HepG2 (cell line): ENCODE measurements around the gene TANC1. TPM values are rescaled to one million over a fixed set of nuclear protein-coding genes. Genes with fewer than 3 reads are reported as not detected.

Source experiments
- ATAC-seq: fragments of 200-7000 bp; cut with Tn5 transposase; 3 replicates; pipeline ENCODE4 v1.9.1; 2020; ENCODE audit warnings: mild to moderate bottlenecking, moderate library complexity
- BruUV-seq: library from RNA; stranded (reverse); fragments of 400-500 nt; replicated peaks from 2 replicates; lab custom pipeline; 2021; lab: Mats Ljungman, UMichigan
- CTCF ChIA-PET: fragments of 300-600 bp; formaldehyde crosslinking; extraction: SDS; loops from one replicate; lab custom pipeline; 2021; ENCODE audit warnings: low total read pairs, inconsistent platforms, low intra/inter-chr PET ratio; lab: Yijun Ruan, JAX
- POLR2A ChIA-PET: fragments of 350-600 bp; sonication (Branson Sonifier 250); formaldehyde crosslinking; loops from one replicate; lab custom pipeline; 2020; ENCODE audit warnings: antibody characterized with exemption, inconsistent platforms; lab: Yijun Ruan, JAX
- DNase-seq: peaks from one replicate; pipeline ENCODE4 v3.0.0-alpha.2; 2015; ENCODE audit warnings: low spot score
- FAIRE-seq: peaks from 3 replicates; lab custom pipeline; 2011; peaks lifted over from hg19 to GRCh38; lab: Jason Lieb, UNC
- H2AFZ ChIP-seq: one replicate; pipeline ENCODE4 v1.6.1; 2011; ENCODE audit warnings: low read length, inconsistent platforms
- H3K27ac ChIP-seq: fragments of 300-600 bp; 3 replicates; pipeline ENCODE4 v1.8.0; 2011; ENCODE audit warnings: mixed run types, mild to moderate bottlenecking, mixed read lengths, low read length, inconsistent platforms; ENCODE audit not compliant: insufficient read depth; ENCODE audit errors: extremely low read length
- H3K27me3 ChIP-seq, 2 experiments: fragments of 200-600 bp in 1 of 2; 2 replicates in 1 of 2; 3 replicates in 1 of 2; pipeline versions ENCODE4 v1.6.0 to v1.8.0; 2011; ENCODE audit warnings: low read length in 2 of 2, mild to moderate bottlenecking in 2 of 2, moderate library complexity in 2 of 2, inconsistent platforms in 1 of 2; ENCODE audit not compliant: insufficient read depth in 2 of 2, control insufficient read depth in 1 of 2
- H3K36me3 ChIP-seq, 2 experiments: fragments of 200-600 bp in 1 of 2; replicated peaks in 1 of 2; 2 replicates in 1 of 2; 3 replicates in 1 of 2; pipeline versions ENCODE4 v1.5.1 to v1.8.0; 2011; ENCODE audit warnings: low read length in 2 of 2, inconsistent platforms in 1 of 2; ENCODE audit not compliant: insufficient read depth in 2 of 2, control insufficient read depth in 1 of 2
- H3K4me1 ChIP-seq: 2 replicates; pipeline ENCODE4 v1.5.1; 2012; ENCODE audit warnings: low read length, inconsistent platforms; ENCODE audit not compliant: insufficient read depth
- H3K4me2 ChIP-seq: 2 replicates; pipeline ENCODE4 v1.6.0; 2011; ENCODE audit warnings: low read depth, low read length, inconsistent platforms
- H3K4me3 ChIP-seq, 3 experiments: fragments of 200-600 bp in 1 of 3; sonication (generic), shearing (Covaris generic) in 1 of 3; replicated peaks in 1 of 3; 2 replicates each; pipeline ENCODE4 v1.5.1; 2011 to 2016; ENCODE audit warnings: low read length in 3 of 3, inconsistent platforms in 2 of 3, low read depth in 2 of 3, mild to moderate bottlenecking in 2 of 3, control low read depth in 1 of 3, mixed read lengths in 1 of 3; ENCODE audit not compliant: insufficient read depth in 1 of 3
- H3K79me2 ChIP-seq: one replicate; pipeline ENCODE4 v1.6.1; 2011; ENCODE audit warnings: low read length, inconsistent platforms; ENCODE audit not compliant: insufficient read depth
- H3K9ac ChIP-seq: 2 replicates; pipeline ENCODE4 v1.6.0; 2011; ENCODE audit warnings: mild to moderate bottlenecking, low read depth, low read length, inconsistent platforms; ENCODE audit not compliant: insufficient read depth
- H3K9me3 ChIP-seq: 2 replicates; pipeline ENCODE4 v1.5.1; 2012; ENCODE audit warnings: mild to moderate bottlenecking, low read length
- H4K20me1 ChIP-seq: 2 replicates; pipeline ENCODE4 v1.6.0; 2011; ENCODE audit warnings: inconsistent platforms, mild to moderate bottlenecking, low read length, moderate library complexity; ENCODE audit not compliant: insufficient read depth
- EHMT2 ChIP-seq: fragments of 200-600 bp; sonication (generic); IDR thresholded peaks from 2 replicates; pipeline ENCODE4 v1.7.0; 2017; ENCODE audit warnings: antibody characterized with exemption, low read depth, low read length, borderline replicate concordance
- POLR2AphosphoS2 ChIP-seq: IDR thresholded peaks from 2 replicates; pipeline ENCODE4 v1.6.1; 2011; ENCODE audit warnings: low read depth, low read length, improper control_type of control experiment
- RFX5 ChIP-seq: IDR thresholded peaks from 2 replicates; pipeline ENCODE4 v1.6.1; 2011; ENCODE audit warnings: low read depth, low read length, improper control_type of control experiment
- SIN3B ChIP-seq: fragments of 150-350 bp; IDR thresholded peaks from 2 replicates; pipeline ENCODE4 v1.6.1; 2014; ENCODE audit warnings: low read length
- SYNCRIP ChIP-seq: fragments of 200-400 bp; formaldehyde crosslinking; IDR thresholded peaks from 2 replicates; pipeline ENCODE4 v1.6.1; 2018; ENCODE audit warnings: mild to moderate bottlenecking, low read depth, low read length; ENCODE audit not compliant: insufficient read depth
- ZNF510 ChIP-seq: sonication (generic); formaldehyde crosslinking; IDR thresholded peaks from 2 replicates; pipeline ENCODE4 v1.4.0; 2020; ENCODE audit warnings: low read depth, mild to moderate bottlenecking, missing genetic modification reagents
- ZNF660 ChIP-seq: sonication (generic); formaldehyde crosslinking; IDR thresholded peaks from 2 replicates; pipeline ENCODE4 v1.5.1; 2020; ENCODE audit warnings: mild to moderate bottlenecking, low read depth, missing genetic modification reagents, borderline replicate concordance
- WGBS: methylation state at CpG from one replicate; pipeline ENCODE4 v1.1.6; 2017; ENCODE audit warnings: low lambda C conversion rate; 5-methylcytosine and 5-hydroxymethylcytosine counted together
- in situ Hi-C: cut with HindIII; loops from 2 replicates; pipeline ENCODE4 v1.10.0; 2017; ENCODE audit warnings: low pct_unique_long_range_greater_than_20kb; ENCODE audit not compliant: extremely low pct_ligation_motif_present
- intact Hi-C: fragments of 100-400 bp; cut with micrococcal nuclease; formaldehyde crosslinking; loops from one replicate; pipeline ENCODE4 v1.10.0; 2022; ENCODE audit not compliant: unreplicated experiment
- polyA plus RNA-seq, 8 experiments: library from polyadenylated mRNA; depleted of rRNA in 3 of 8; stranded (reverse) in 7 of 8; unstranded in 1 of 8; fragments of >200 nt; fragmentation: Illumina TruSeq in 4 of 8; extraction: Trizol in 4 of 8; gene quantifications; 2 replicates each; pipeline versions ENCODE4 v1.2.1 to v1.2.3, GENCODE V29; 2011 to 2016; ENCODE audit warnings: low read depth in 4 of 8, missing spikeins in 1 of 8, mixed read lengths in 1 of 8; ENCODE audit not compliant: insufficient read depth in 1 of 8
- total RNA-seq, 5 experiments: library from RNA; depleted of rRNA; stranded (reverse); fragments of >200 nt; fragmentation: Illumina TruSeq; extraction: Trizol; gene quantifications; 2 replicates each; pipeline ENCODE4 v1.2.3, GENCODE V29; 2016; ENCODE audit warnings: low read depth in 1 of 5
- TF ChIP-seq, protein P1 (sequence below): sonication (generic); formaldehyde crosslinking; IDR thresholded peaks from 2 replicates; pipeline ENCODE4 v1.8.1; 2023; ENCODE audit warnings: mild to moderate bottlenecking, missing genetic modification reagents, borderline replicate concordance
- TF ChIP-seq, protein P2 (sequence below): sonication (generic); formaldehyde crosslinking; conservative IDR thresholded peaks from 2 replicates; pipeline ENCODE4 v1.4.0; 2020; ENCODE audit warnings: missing genetic modification reagents
- TF ChIP-seq, protein P3 (sequence below): sonication (generic); formaldehyde crosslinking; IDR thresholded peaks from 2 replicates; pipeline ENCODE4 v1.8.1; 2022; ENCODE audit warnings: mild to moderate bottlenecking, missing genetic modification reagents
- TF ChIP-seq, protein P4 (sequence below): sonication (generic); formaldehyde crosslinking; conservative IDR thresholded peaks from 2 replicates; pipeline ENCODE4 v1.8.1; 2023; ENCODE audit warnings: missing genetic modification reagents
- TF ChIP-seq, protein P5 (sequence below): IDR thresholded peaks from 2 replicates; pipeline ENCODE4 v1.6.1; 2016; ENCODE audit warnings: control low read depth
- TF ChIP-seq, protein P6 (sequence below): sonication (generic); formaldehyde crosslinking; IDR thresholded peaks from 2 replicates; pipeline ENCODE4 v1.8.0; 2022; ENCODE audit warnings: missing genetic modification reagents, low read depth, mild to moderate bottlenecking, borderline replicate concordance

The TANC1 gene
- total and polyA plus RNA-seq, 2 of the 13 experiments (the other 11 are each of a cell fraction or from before 2014, with no cell fraction given), result 2.3 to 5.6 TPM

DNA sequence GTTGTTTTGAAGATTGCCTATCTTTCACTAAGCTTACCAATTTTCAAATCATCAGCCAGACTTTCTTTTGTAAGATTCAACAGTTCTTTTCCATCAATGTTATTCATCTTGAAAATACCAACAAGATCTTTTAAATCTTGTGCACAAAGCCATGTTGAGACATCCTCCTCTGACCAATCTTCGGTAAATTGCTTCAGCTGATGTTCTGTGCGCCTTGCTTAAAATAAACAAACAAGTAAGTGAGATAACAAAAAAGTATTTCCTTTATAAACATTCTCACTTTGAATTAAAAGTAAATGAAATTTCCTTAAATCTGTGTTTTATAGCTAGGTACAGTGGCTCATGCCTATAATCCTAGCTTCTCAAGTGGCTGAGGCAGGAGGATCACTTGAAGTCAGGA, 287.7 kb downstream of the TANC1 start:
- no peak for DNase-seq
- no peaks in the 10 kb centered on the region for H3K4me1 ChIP-seq
- intact Hi-C loops (no loop called here), in situ Hi-C loops (no loop called here)
- H3K36me3 ChIP-seq, result peaks cover 6 to 17% of the 10 kb centered on the region in 2 experiments; a peak in 3 of 5 replicates
- TF ChIP-seq ZNF660 (CRISPR knock-in tag) (no peak), POLR2AphosphoS2 (no peak), EHMT2 (no peak), SIN3B (no peak), SYNCRIP (no peak), RFX5 (no peak), ZNF510 (CRISPR knock-in tag) (no peak)
- TF ChIP-seq, protein P1, sequence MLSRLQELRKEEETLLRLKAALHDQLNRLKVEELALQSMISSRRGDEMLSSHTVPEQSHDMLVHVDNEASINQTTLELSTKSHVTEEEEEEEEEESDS (CRISPR knock-in tag), result no peak
- TF ChIP-seq, protein P2, sequence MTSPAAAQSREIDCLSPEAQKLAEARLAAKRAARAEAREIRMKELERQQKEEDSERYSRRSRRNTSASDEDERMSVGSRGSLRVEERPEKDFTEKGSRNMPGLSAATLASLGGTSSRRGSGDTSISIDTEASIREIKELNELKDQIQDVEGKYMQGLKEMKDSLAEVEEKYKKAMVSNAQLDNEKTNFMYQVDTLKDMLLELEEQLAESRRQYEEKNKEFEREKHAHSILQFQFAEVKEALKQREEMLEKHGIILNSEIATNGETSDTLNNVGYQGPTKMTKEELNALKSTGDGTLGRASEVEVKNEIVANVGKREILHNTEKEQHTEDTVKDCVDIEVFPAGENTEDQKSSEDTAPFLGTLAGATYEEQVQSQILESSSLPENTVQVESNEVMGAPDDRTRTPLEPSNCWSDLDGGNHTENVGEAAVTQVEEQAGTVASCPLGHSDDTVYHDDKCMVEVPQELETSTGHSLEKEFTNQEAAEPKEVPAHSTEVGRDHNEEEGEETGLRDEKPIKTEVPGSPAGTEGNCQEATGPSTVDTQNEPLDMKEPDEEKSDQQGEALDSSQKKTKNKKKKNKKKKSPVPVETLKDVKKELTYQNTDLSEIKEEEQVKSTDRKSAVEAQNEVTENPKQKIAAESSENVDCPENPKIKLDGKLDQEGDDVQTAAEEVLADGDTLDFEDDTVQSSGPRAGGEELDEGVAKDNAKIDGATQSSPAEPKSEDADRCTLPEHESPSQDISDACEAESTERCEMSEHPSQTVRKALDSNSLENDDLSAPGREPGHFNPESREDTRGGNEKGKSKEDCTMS (CRISPR knock-in tag), result no peak
- TF ChIP-seq, protein P3, sequence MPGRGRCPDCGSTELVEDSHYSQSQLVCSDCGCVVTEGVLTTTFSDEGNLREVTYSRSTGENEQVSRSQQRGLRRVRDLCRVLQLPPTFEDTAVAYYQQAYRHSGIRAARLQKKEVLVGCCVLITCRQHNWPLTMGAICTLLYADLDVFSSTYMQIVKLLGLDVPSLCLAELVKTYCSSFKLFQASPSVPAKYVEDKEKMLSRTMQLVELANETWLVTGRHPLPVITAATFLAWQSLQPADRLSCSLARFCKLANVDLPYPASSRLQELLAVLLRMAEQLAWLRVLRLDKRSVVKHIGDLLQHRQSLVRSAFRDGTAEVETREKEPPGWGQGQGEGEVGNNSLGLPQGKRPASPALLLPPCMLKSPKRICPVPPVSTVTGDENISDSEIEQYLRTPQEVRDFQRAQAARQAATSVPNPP, result no peak
- TF ChIP-seq, protein P4, sequence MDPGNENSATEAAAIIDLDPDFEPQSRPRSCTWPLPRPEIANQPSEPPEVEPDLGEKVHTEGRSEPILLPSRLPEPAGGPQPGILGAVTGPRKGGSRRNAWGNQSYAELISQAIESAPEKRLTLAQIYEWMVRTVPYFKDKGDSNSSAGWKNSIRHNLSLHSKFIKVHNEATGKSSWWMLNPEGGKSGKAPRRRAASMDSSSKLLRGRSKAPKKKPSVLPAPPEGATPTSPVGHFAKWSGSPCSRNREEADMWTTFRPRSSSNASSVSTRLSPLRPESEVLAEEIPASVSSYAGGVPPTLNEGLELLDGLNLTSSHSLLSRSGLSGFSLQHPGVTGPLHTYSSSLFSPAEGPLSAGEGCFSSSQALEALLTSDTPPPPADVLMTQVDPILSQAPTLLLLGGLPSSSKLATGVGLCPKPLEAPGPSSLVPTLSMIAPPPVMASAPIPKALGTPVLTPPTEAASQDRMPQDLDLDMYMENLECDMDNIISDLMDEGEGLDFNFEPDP (CRISPR knock-in tag), result no peak
- TF ChIP-seq, protein P5, sequence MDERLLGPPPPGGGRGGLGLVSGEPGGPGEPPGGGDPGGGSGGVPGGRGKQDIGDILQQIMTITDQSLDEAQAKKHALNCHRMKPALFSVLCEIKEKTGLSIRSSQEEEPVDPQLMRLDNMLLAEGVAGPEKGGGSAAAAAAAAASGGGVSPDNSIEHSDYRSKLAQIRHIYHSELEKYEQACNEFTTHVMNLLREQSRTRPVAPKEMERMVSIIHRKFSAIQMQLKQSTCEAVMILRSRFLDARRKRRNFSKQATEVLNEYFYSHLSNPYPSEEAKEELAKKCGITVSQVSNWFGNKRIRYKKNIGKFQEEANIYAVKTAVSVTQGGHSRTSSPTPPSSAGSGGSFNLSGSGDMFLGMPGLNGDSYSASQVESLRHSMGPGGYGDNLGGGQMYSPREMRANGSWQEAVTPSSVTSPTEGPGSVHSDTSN, result no peak
- TF ChIP-seq, protein P6, sequence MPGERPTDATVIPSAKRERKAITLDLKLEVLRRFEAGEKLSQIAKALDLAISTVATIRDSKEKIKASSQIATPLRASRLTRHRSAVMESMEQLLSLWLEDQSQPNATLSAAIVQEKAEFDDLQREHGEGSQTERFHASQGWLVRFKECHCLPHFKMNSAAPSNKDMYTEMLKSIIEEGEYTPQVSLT (CRISPR knock-in tag), result no peak
- no TSS peak for BruUV-seq
- FAIRE-seq, result no peak
- no peak overlapping the region for H2AFZ ChIP-seq
- H3K27me3 ChIP-seq, result no peaks in the 10 kb centered on the region
- no peak overlapping the region for H3K9ac ChIP-seq
- no peak for ATAC-seq
- ChIA-PET CTCF (no interaction called here), POLR2A (no interaction called here)
- H4K20me1 ChIP-seq, result no peaks in the 10 kb centered on the region
- H3K4me3 ChIP-seq, result no peak overlapping the region
- no peak overlapping the region for H3K27ac ChIP-seq
- no peaks in the 10 kb centered on the region for H3K79me2 ChIP-seq
- no peaks in the 10 kb centered on the region for H3K9me3 ChIP-seq
- WGBS, result 88% methylated on average over 2 of the region's 2 CpGs
- H3K4me2 ChIP-seq, result no peak overlapping the region
